GM12878 (cell line): ENCODE measurements around the gene NHERF2. TPM values are rescaled to one million over a fixed set of nuclear protein-coding genes. Genes with fewer than 3 reads are reported as not detected.
A peak's percentile ranks its signal among the peaks of the same experiment; 100 is the strongest.

Experiments
- ATAC-seq: fragments of 200-7000 bp; cut with Tn5 transposase; 3 replicates; pipeline ENCODE4 v1.9.1; 2020; ENCODE audit warnings: mild to moderate bottlenecking, moderate library complexity
- BruUV-seq: library from RNA; stranded (reverse); fragments of 400-500 nt; replicated peaks from 2 replicates; lab custom pipeline; 2021; lab: Mats Ljungman, UMichigan
- CTCF ChIA-PET: fragments of 300-600 bp; sonication (Branson Sonifier 250); formaldehyde crosslinking; extraction: SDS; loops from one replicate; lab custom pipeline; 2021; ENCODE audit warnings: inconsistent platforms; lab: Yijun Ruan, JAX
- POLR2A ChIA-PET: fragments of 350-600 bp; formaldehyde crosslinking; extraction: SDS; loops from one replicate; lab custom pipeline; 2021; ENCODE audit warnings: inconsistent platforms; lab: Charles Lee
- RAD21 ChIA-PET: fragments of 300-600 bp; sonication (Branson Sonifier 250); formaldehyde crosslinking; loops from one replicate; lab custom pipeline; 2023; ENCODE audit warnings: antibody characterized with exemption; ENCODE audit not compliant: unreplicated experiment; lab: Charles Lee
- SMC1A ChIA-PET: fragments of 300-600 bp; sonication (Branson Sonifier 250); formaldehyde crosslinking; loops from one replicate; lab custom pipeline; 2023; ENCODE audit not compliant: unreplicated experiment, uncharacterized antibody; lab: Charles Lee
- DNase-seq: peaks from one replicate; pipeline ENCODE4 v3.0.0-alpha.2; 2011; ENCODE audit warnings: low read depth, low spot score
- FAIRE-seq: peaks from 3 replicates; lab custom pipeline; 2011; peaks lifted over from hg19 to GRCh38; lab: Jason Lieb, UNC
- H2AFZ ChIP-seq: 2 replicates; pipeline ENCODE4 v1.6.0; 2011; ENCODE audit warnings: low read depth, low read length, control low read depth; ENCODE audit not compliant: control insufficient read depth
- H3K27ac ChIP-seq: 2 replicates; pipeline ENCODE4 v1.5.1; 2011; ENCODE audit warnings: control low read depth; ENCODE audit not compliant: control insufficient read depth, insufficient read depth
- H3K27me3 ChIP-seq, 2 experiments: replicated peaks in 1 of 2; 2 replicates each; pipeline versions ENCODE4 v1.6.0 to v1.6.1; 2011; ENCODE audit warnings: low read length in 1 of 2; ENCODE audit not compliant: control insufficient read depth in 2 of 2, insufficient read depth in 2 of 2
- H3K36me3 ChIP-seq, 2 experiments: 2 replicates each; pipeline ENCODE4 v1.5.1; 2011; ENCODE audit warnings: low read length in 1 of 2; ENCODE audit not compliant: control insufficient read depth in 2 of 2, insufficient read depth in 2 of 2
- H3K4me1 ChIP-seq: 2 replicates; pipeline ENCODE4 v1.6.1; 2011; ENCODE audit warnings: mild to moderate bottlenecking, low read length, moderate library complexity, mixed read lengths; ENCODE audit not compliant: control insufficient read depth, insufficient read depth
- H3K4me2 ChIP-seq: 2 replicates; pipeline ENCODE4 v1.6.0; 2011; ENCODE audit warnings: control low read depth; ENCODE audit not compliant: control insufficient read depth, insufficient read depth
- H3K4me3 ChIP-seq: fragments of 200-600 bp; sonication (generic); 2 replicates; pipeline ENCODE4 v1.5.1; 2016
- H3K79me2 ChIP-seq: 2 replicates; pipeline ENCODE4 v1.6.0; 2011; ENCODE audit warnings: low read length; ENCODE audit not compliant: control insufficient read depth, insufficient read depth
- H3K9ac ChIP-seq: 2 replicates; pipeline ENCODE4 v1.8.0; 2011; ENCODE audit warnings: low read length, control low read depth, mixed read lengths; ENCODE audit not compliant: control insufficient read depth, insufficient read depth
- H3K9me3 ChIP-seq: replicated peaks from 3 replicates; pipeline ENCODE4 v1.5.1; 2011; ENCODE audit warnings: mild to moderate bottlenecking, low read length; ENCODE audit not compliant: control insufficient read depth, insufficient read depth
- H4K20me1 ChIP-seq: 2 replicates; pipeline ENCODE4 v1.6.0; 2011; ENCODE audit not compliant: control insufficient read depth, insufficient read depth
- EGR1 ChIP-seq, 2 experiments: IDR thresholded peaks; 1 replicate in 1 of 2; 2 replicates in 1 of 2; pipeline ENCODE4 v1.6.1; 2011 to 2012; ENCODE audit warnings: low read depth in 2 of 2, low read length in 2 of 2, borderline replicate concordance in 1 of 2, mild to moderate bottlenecking in 1 of 2, moderate library complexity in 1 of 2
- FOXM1 ChIP-seq: IDR thresholded peaks from 2 replicates; pipeline ENCODE4 v1.6.1; 2012; ENCODE audit warnings: low read depth, mild to moderate bottlenecking, inconsistent platforms, low read length, moderate library complexity
- HDAC2 ChIP-seq: fragments of 200-600 bp; sonication (generic); IDR thresholded peaks from 2 replicates; pipeline ENCODE4 v1.6.1; 2017
- IKZF1 ChIP-seq: fragments of 450-650 bp; conservative IDR thresholded peaks from 2 replicates; pipeline ENCODE4 v1.6.1; 2017; ENCODE audit warnings: antibody characterized with exemption, mild to moderate bottlenecking
- JUNB ChIP-seq: IDR thresholded peaks from 2 replicates; pipeline ENCODE4 v1.6.1; 2016; ENCODE audit warnings: antibody characterized with exemption, mild to moderate bottlenecking
- MTA2 ChIP-seq: fragments of 450-650 bp; IDR thresholded peaks from 2 replicates; pipeline ENCODE4 v1.6.1; 2016; ENCODE audit warnings: low read depth, mild to moderate bottlenecking, moderate library complexity
- NFYA ChIP-seq: IDR thresholded peaks from 2 replicates; pipeline ENCODE4 v1.6.1; 2011; ENCODE audit warnings: low read depth, mild to moderate bottlenecking, low read length, improper control_type of control experiment, borderline replicate concordance
- POLR2A ChIP-seq: IDR thresholded peaks from 2 replicates; pipeline ENCODE4 v1.6.1; 2011; ENCODE audit warnings: low read depth, mild to moderate bottlenecking, low read length
- REST ChIP-seq: IDR thresholded peaks from 2 replicates; pipeline ENCODE4 v1.6.1; 2012; ENCODE audit warnings: mild to moderate bottlenecking, low read depth, low read length
- STAT3 ChIP-seq: IDR thresholded peaks from 2 replicates; pipeline ENCODE4 v1.6.1; 2011; ENCODE audit warnings: low read depth, low read length, improper control_type of control experiment
- WRNIP1 ChIP-seq: IDR thresholded peaks from 2 replicates; pipeline ENCODE4 v1.6.1; 2011; ENCODE audit warnings: low read depth, low read length, improper control_type of control experiment, borderline replicate concordance
- ZBTB11 ChIP-seq: fragments of 450-650 bp; formaldehyde crosslinking; IDR thresholded peaks from 2 replicates; pipeline ENCODE4 v1.5.0; 2022; ENCODE audit warnings: mild to moderate bottlenecking, missing genetic modification characterization
- ZSCAN29 ChIP-seq: fragments of 450-650 bp; IDR thresholded peaks from 2 replicates; pipeline ENCODE4 v1.6.1; 2017; ENCODE audit warnings: mild to moderate bottlenecking, moderate library complexity
- WGBS: methylation state at CpG from one replicate; pipeline ENCODE4 v1.1.6; 2016; ENCODE audit warnings: low lambda C conversion rate; ENCODE audit not compliant: insufficient replicate concordance, insufficient coverage; ENCODE audit errors: missing lambda C conversion rate; 5-methylcytosine and 5-hydroxymethylcytosine counted together
- in situ Hi-C: fragments of 300-500 bp; cut with MboI; formaldehyde crosslinking; loops from 9 replicates; pipeline ENCODE4 v1.14.3; 2018; ENCODE audit warnings: mixed read lengths
- intact Hi-C: fragments of 100-400 bp; cut with micrococcal nuclease; formaldehyde crosslinking; loops from one replicate; pipeline ENCODE4 v1.14.2; 2022; ENCODE audit not compliant: unreplicated experiment
- polyA plus RNA-seq, 11 experiments: library from polyadenylated mRNA; depleted of rRNA in 4 of 11; unstranded in 6 of 11; stranded (reverse) in 5 of 11; fragments of >200 nt; fragmentation: Nextera tagmentation in 4 of 11; fragmentation: Illumina TruSeq in 1 of 11; extraction: Ambion mirVana in 4 of 11; extraction: Trizol in 1 of 11; gene quantifications; 1 replicate in 1 of 11; 2 replicates in 10 of 11; pipeline versions ENCODE4 v1.2.1 to v1.2.3, GENCODE V29; 2011 to 2016; ENCODE audit warnings: inconsistent platforms in 2 of 11, missing spikeins in 2 of 11, low read depth in 1 of 11
- total RNA-seq, 4 experiments: library from RNA; depleted of rRNA in 3 of 4; stranded (reverse); fragments of >200 nt in 3 of 4; fragmentation: Illumina TruSeq in 1 of 4; extraction: Trizol in 1 of 4; gene quantifications; 2 replicates each; pipeline versions ENCODE4 v1.2.1 to v1.2.3, GENCODE V29; 2013 to 2021

Gene NHERF2
- total and polyA plus RNA-seq, 10 of the 15 experiments (the other 5 are each of a cell fraction or from before 2014, with no cell fraction given): 0.05 to 0.31 (median 0.08) TPM; not detected in 4

GRCh38 chr16:1998360-1998835, 28.3 kb upstream of the NHERF2 start (continued):
- TF ChIP-seq ZBTB11 (CRISPR knock-in tag) (no peak), WRNIP1 (no peak), ZSCAN29 (no peak), JUNB (no peak), EGR1 (IDR thresholded peaks at IDR 0.05; ENCODE audit: borderline replicate concordance in 1 of 2, low read depth in 2 of 2, low read length in 2 of 2) (no peak), NFYA (no peak)

GRCh38 chr16:1998852-1999801, 27.6 kb upstream of the NHERF2 start:
- TF ChIP-seq STAT3 (no peak), IKZF1 (no peak), POLR2A (peak; percentile 52), REST (no peak), FOXM1 (no peak), HDAC2 (no peak), MTA2 (no peak)
- BruUV-seq: TSS peak; percentile 17
- ATAC-seq (no peak), DNase-seq (no peak), FAIRE-seq (no peak)
- Histone ChIP-seq H3K36me3 (peaks cover 3 to 46% of the 10 kb centered on the region in 2 experiments), H3K9ac (no peak overlapping the region), H3K27ac (no peak overlapping the region), H3K27me3 (no peaks in the 10 kb centered on the region), H3K4me3 (no peak overlapping the region), H3K79me2 (peaks cover 4% of the 10 kb centered on the region), H3K9me3 (no peaks in the 10 kb centered on the region), H3K4me1 (0 out of 2 replicates have a peak, but pooled peaks cover under 1% of the 10 kb centered on the region), H4K20me1 (peaks cover 6% of the 10 kb centered on the region), H3K4me2 (no peak overlapping the region), H2AFZ (no peak overlapping the region)
- POLR2A ChIA-PET: no interaction called here
- CTCF ChIA-PET: no interaction called here
- 95% methylated on average over 30 of the region's 39 CpGs for WGBS
- intact Hi-C loops: no loop called here
- in situ Hi-C loops: no loop called here
- SMC1A ChIA-PET: no interaction called here
- RAD21 ChIA-PET: interaction anchor here (0.5 kb wide), 1 partner anchor 451 kb away, joined by 3 read pairs; no protein-coding TSS in a partner anchor
